Smooth muscle cell (in vitro differentiated cells): ENCODE data around the gene SCN5A. TPM values are rescaled to one million over a fixed set of nuclear protein-coding genes. Genes with fewer than 3 reads are reported as not detected.

Experiments used
- DNase-seq: peaks from one replicate; lab custom pipeline; 2025; ENCODE audit not compliant: unreplicated experiment; lab: John Stamatoyannopoulos, UW
- H2AFZ ChIP-seq: fragments of 200-600 bp; sonication (generic); 2 replicates; pipeline ENCODE4 v1.6.0; 2016; ENCODE audit warnings: antibody characterized with exemption, low read depth, mild to moderate bottlenecking
- H3F3A ChIP-seq: fragments of 200-600 bp; sonication (generic); 2 replicates; pipeline ENCODE4 v1.6.0; 2017; ENCODE audit warnings: antibody characterized with exemption, low read depth
- H3K27ac ChIP-seq: fragments of 200-600 bp; sonication (generic); 2 replicates; pipeline ENCODE4 v1.5.1; 2016; ENCODE audit warnings: low read depth, mild to moderate bottlenecking
- H3K27me3 ChIP-seq: fragments of 200-600 bp; sonication (generic); 2 replicates; pipeline ENCODE4 v1.6.1; 2016; ENCODE audit warnings: low read depth, mild to moderate bottlenecking
- H3K36me3 ChIP-seq: fragments of 200-600 bp; sonication (generic); 2 replicates; pipeline ENCODE4 v1.5.1; 2016; ENCODE audit warnings: low read depth
- H3K4me1 ChIP-seq: fragments of 200-600 bp; sonication (generic); 2 replicates; pipeline ENCODE4 v1.5.1; 2016; ENCODE audit warnings: low read depth
- H3K4me2 ChIP-seq: fragments of 200-600 bp; sonication (generic); 2 replicates; pipeline ENCODE4 v1.6.0; 2016; ENCODE audit warnings: mild to moderate bottlenecking
- H3K4me3 ChIP-seq: fragments of 200-600 bp; sonication (generic); 2 replicates; pipeline ENCODE4 v1.5.1; 2016; ENCODE audit warnings: mild to moderate bottlenecking
- H3K79me2 ChIP-seq: fragments of 200-600 bp; sonication (generic); 2 replicates; pipeline ENCODE4 v1.6.0; 2016; ENCODE audit warnings: low read depth, mild to moderate bottlenecking
- H3K9ac ChIP-seq: fragments of 200-600 bp; sonication (generic); 2 replicates; pipeline ENCODE4 v1.6.0; 2016; ENCODE audit warnings: low read depth
- H3K9me3 ChIP-seq: fragments of 200-600 bp; sonication (generic); replicated peaks from 2 replicates; pipeline ENCODE4 v1.5.1; 2016; ENCODE audit warnings: low read depth
- H4K20me1 ChIP-seq: fragments of 200-600 bp; sonication (generic); 2 replicates; pipeline ENCODE4 v1.6.0; 2016; ENCODE audit warnings: low read depth
- WGBS: methylation state at CpG from one replicate; pipeline ENCODE4 v1.1.7; 2016; ENCODE audit warnings: low lambda C conversion rate; 5-methylcytosine and 5-hydroxymethylcytosine counted together
- polyA plus RNA-seq: library from polyadenylated mRNA; unstranded; fragments of >200 nt; fragmentation: Nextera tagmentation; extraction: Ambion mirVana; gene quantifications from 2 replicates; pipeline ENCODE4 v1.2.1, GENCODE V29; 2016
- total RNA-seq: library from RNA; depleted of rRNA; stranded (reverse); fragments of >200 nt; gene quantifications from 2 replicates; pipeline ENCODE4 v1.2.3, GENCODE V29; 2014
- TF ChIP-seq, protein P1 (sequence below): fragments of 200-600 bp; sonication (generic); IDR thresholded peaks from 2 replicates; pipeline ENCODE4 v1.5.1; 2017; ENCODE audit warnings: borderline replicate concordance, mild to moderate bottlenecking, antibody characterized with exemption; ENCODE audit not compliant: insufficient read depth, poor library complexity, severe bottlenecking

Gene SCN5A
- total and polyA plus RNA-seq, 2 experiments from 2014 or later, result 0.93 to 3.4 TPM

DNA sequence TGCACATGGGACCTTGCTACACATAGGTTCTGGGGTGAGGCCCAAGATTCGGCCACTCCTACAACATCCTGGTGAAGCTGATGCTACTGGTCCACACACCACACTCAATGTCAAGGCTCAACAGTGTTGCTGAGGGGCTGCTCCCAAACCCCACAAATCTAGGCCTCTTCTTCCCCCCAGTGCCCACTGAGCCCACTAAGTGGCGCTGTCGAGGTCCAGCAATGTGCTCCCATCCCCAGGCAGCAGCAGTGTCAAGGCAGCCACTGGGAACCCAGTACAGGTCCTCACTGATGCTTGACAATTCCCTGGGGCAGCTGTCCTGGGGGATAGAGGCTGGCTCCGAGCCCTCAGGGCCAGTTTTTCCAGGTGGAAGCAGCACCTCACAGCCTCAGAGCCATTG lies 21.5 kb downstream of the SCN5A start:
- H3K4me1 ChIP-seq, result peaks cover 6% of the 10 kb centered on the region
- DNase-seq, result no peak
- no peak overlapping the region for H2AFZ ChIP-seq
- no peaks in the 10 kb centered on the region for H3K79me2 ChIP-seq
- no peak overlapping the region for H3K27ac ChIP-seq
- H3K9me3 ChIP-seq, result no peaks in the 10 kb centered on the region
- H4K20me1 ChIP-seq, result no peaks in the 10 kb centered on the region
- TF ChIP-seq, protein P1, sequence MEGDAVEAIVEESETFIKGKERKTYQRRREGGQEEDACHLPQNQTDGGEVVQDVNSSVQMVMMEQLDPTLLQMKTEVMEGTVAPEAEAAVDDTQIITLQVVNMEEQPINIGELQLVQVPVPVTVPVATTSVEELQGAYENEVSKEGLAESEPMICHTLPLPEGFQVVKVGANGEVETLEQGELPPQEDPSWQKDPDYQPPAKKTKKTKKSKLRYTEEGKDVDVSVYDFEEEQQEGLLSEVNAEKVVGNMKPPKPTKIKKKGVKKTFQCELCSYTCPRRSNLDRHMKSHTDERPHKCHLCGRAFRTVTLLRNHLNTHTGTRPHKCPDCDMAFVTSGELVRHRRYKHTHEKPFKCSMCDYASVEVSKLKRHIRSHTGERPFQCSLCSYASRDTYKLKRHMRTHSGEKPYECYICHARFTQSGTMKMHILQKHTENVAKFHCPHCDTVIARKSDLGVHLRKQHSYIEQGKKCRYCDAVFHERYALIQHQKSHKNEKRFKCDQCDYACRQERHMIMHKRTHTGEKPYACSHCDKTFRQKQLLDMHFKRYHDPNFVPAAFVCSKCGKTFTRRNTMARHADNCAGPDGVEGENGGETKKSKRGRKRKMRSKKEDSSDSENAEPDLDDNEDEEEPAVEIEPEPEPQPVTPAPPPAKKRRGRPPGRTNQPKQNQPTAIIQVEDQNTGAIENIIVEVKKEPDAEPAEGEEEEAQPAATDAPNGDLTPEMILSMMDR, result peak; percentile 31
- no peak overlapping the region for H3K9ac ChIP-seq
- no peak overlapping the region for H3K4me3 ChIP-seq
- no peaks in the 10 kb centered on the region for H3K27me3 ChIP-seq
- H3K4me2 ChIP-seq, result no peak overlapping the region
- H3F3A ChIP-seq, result no peaks in the 10 kb centered on the region
- 43% methylated on average over 4 of the region's 4 CpGs for WGBS
- no peaks in the 10 kb centered on the region for H3K36me3 ChIP-seq

DNA sequence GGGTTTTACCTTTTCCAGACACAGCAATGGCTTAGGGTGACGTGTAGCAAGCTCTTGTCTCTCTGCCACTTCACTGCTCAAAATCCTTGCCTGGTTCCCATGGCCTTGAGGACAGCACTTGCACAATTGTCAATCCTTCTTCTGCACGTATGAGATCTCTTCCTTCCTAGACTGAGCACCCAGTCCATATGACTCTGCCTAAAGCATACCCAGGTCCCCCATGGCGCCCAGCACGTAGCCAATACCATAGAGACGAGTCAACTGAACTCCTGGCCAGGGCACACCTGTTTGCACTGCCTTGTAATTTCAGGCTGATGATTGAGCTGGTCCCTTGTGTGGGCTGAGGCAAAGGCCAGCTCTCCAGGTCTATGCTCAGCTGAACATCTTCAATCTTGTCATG lies 23.3 kb downstream of the SCN5A start:
- TF ChIP-seq, protein P1, result no peak
- 91% methylated on average over 5 of the region's 5 CpGs for WGBS
- H3K27me3 ChIP-seq, result no peaks in the 10 kb centered on the region

DNA sequence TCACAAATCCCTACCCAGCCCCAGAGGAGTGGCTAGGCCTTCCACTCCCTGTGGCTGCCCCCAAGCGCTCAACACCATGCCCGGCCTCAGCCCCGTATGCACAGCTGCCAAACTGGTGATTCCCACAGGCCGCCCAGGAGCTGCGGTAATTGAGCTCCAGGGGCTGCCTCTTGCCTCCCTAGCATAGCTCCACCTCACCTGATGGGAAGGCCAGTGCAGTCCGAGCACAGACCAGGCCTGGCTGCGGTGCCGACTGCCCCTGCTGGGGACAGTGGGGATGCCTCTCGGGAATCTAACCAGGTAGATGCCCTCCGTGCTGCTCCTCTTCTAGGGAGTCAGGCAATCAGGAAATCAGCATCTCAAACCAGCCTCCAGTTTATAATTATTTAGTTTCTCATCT lies 25.9 kb downstream of the SCN5A start:
- Histone ChIP-seq H2AFZ (no peak overlapping the region), H3K36me3 (no peaks in the 10 kb centered on the region), H3K4me3 (no peak overlapping the region), H3K27me3 (no peaks in the 10 kb centered on the region), H3K4me1 (no peaks in the 10 kb centered on the region), H3K9me3 (no peaks in the 10 kb centered on the region), H3F3A (no peaks in the 10 kb centered on the region), H3K79me2 (no peaks in the 10 kb centered on the region), H3K9ac (no peak overlapping the region), H3K4me2 (no peak overlapping the region), H4K20me1 (no peaks in the 10 kb centered on the region), H3K27ac (no peak overlapping the region)
- TF ChIP-seq, protein P1, result no peak
- WGBS, result 70% methylated on average over 10 of the region's 10 CpGs
- no peak for DNase-seq

More for the DNA sequence above, 23.3 kb downstream of the SCN5A start:
- no peak overlapping the region for H3K4me2 ChIP-seq
- DNase-seq, result no peak
- no peaks in the 10 kb centered on the region for H3K79me2 ChIP-seq
- H3K36me3 ChIP-seq, result no peaks in the 10 kb centered on the region
- no peak overlapping the region for H3K4me3 ChIP-seq
- no peaks in the 10 kb centered on the region for H4K20me1 ChIP-seq
- H3K9ac ChIP-seq, result no peak overlapping the region
- no peak overlapping the region for H3K27ac ChIP-seq
- no peaks in the 10 kb centered on the region for H3K9me3 ChIP-seq
- H3F3A ChIP-seq, result no peaks in the 10 kb centered on the region
- peaks cover 6% of the 10 kb centered on the region for H3K4me1 ChIP-seq
- H2AFZ ChIP-seq, result no peak overlapping the region

DNA sequence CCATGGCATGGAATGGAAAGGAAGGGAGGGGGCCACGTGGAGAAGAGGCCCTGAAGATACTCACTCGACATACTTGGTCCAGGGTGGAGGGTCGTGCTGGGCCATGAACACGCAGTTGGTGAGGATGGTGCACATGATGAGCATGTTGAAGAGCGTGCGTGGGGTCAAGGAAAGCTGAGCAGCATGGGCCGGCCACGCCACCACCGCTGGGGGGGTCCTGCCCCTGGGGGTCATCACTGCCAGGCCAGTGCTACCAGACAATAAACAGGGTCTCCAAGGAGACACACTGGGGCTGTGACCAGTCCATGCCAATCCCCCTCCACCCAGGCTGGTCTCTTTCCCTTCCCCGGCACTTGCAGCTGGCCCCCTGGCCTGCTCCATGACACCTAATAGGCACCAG lies 27.2 kb downstream of the SCN5A start:
- Histone ChIP-seq H3K9me3 (no peaks in the 10 kb centered on the region), H3K79me2 (no peaks in the 10 kb centered on the region), H3K4me1 (no peaks in the 10 kb centered on the region), H3K4me2 (no peak overlapping the region), H3F3A (no peaks in the 10 kb centered on the region), H3K9ac (no peak overlapping the region), H3K36me3 (no peaks in the 10 kb centered on the region), H3K4me3 (no peak overlapping the region), H3K27me3 (no peaks in the 10 kb centered on the region), H4K20me1 (no peaks in the 10 kb centered on the region), H2AFZ (no peak overlapping the region), H3K27ac (no peak overlapping the region)
- no peak for DNase-seq
- WGBS, result 93% methylated on average over 10 of the region's 10 CpGs
- TF ChIP-seq, protein P1, result no peak
